ENCODE data around the gene PLEKHA6.
"Not testable (repeated sequence)": the region's sequence is repeated elsewhere in the genome, so short reads cannot be mapped to it uniquely, and the experiment has no call there.

The PLEKHA6 gene

DNA sequence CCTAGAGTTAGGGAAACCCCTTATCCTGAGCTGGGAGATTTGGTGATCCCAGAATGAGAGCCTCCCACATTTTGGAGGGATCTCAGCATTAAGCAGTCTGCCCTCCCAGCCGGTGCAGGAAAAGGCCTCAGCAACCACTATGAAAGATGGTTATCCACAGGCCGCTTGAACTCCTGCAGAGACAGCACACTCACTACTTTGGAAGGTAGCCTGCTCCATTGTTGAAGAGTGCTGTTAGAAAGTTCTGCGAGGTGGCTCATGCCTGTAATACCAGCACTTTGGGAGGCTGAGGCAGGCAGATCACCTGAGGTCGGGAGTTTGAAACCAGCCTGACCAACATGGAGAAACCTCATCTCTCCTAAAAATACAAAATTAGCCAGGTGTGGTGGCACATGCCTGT lies 48.8 kb downstream of the PLEKHA6 start:
- not testable (repeated sequence) for FAIRE-seq

DNA sequence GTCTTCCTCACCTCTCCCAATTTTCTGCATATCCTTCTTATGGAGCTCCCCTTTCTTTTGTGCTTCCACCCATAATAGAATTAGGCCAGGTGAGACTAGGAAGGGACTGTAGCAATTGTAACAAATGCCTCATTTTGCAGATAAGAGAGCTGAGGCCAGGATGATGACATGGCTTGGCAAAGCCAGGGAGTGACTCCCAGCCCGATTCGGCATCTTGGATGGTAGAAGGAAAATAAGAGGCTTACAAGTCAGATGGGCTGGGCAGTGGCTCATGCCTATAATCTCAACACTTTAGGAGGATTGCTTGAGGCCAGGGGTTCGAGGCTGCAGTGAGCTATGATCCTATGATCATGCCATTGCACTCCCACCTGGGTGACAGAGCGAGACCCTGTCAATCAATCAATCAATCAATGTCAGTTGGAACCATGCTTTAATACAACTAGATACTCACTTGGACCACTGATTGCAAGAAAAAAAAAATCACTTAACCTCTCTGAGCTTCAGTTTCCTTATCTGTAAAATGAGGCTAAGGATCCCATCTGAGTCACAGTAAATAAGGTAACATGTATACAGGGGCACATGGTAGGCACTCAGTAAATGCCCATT lies 51.6 kb downstream of the PLEKHA6 start:
- no peak for FAIRE-seq

DNA sequence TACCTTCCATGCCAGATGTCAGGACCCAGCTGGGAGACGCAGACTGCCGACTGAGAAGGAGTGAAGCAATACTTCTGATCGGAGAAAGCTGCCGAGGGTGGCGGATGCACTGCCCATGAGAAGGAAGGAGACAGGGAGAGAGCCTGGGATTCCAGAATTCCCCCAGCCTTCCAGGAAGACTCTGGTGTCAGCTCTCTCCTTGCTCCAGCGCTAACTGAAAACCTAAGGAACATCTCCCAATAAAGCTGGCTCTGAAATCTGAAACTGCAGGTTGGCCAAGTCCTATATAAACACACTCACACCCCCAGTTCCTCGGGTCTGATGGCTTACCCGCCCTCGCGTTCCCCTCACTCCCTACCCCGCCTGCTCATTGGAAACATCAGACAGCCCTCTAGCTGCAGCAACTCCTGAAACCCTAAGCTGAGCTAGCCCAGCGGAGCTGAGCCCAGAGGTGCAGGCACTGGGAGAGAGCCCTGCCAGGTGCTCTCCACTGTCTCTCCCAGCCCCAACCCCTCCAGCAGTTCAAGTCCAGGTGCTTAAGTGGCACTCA lies 52.3 kb downstream of the PLEKHA6 start:
- FAIRE-seq = no peak

DNA sequence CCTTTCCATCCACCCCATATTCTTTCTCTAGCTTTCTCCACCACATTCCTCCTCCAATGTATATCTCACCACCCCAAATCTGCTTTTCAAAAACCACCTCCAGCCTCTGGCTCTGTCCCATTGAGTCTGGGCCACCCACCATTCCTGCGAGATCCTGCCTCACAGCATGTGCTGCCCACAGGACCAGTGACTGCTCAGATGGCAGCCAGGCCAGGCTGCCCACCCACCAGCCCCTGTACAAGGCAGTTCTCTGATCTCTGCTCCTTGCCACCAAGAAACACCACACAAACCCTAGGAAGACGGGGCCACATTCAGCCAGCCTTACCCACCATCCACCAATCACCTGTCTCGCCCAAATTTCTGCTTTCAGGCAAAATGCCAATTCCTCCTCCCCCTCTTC lies 53.7 kb downstream of the PLEKHA6 start:
- FAIRE-seq = no peak

DNA sequence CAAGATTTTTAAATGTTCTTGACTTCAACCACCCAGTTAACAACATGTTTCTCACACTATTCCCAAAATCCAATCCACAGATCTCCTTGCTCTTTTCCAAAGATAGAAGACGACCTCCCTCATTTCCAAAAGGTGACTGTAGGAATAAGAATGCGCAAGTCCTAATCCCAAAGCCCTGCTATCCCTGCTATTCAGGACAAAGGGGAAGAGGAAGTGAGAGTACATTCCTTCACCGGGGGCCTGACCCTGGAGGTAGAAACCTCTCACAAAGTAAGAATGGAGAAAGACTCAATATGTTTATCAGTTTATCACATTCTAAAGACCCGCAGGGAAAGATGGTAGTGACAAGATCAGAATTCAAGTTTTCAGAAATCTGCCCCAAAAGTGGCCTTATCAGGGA lies 55.7 kb downstream of the PLEKHA6 start:
- no peak for FAIRE-seq

DNA sequence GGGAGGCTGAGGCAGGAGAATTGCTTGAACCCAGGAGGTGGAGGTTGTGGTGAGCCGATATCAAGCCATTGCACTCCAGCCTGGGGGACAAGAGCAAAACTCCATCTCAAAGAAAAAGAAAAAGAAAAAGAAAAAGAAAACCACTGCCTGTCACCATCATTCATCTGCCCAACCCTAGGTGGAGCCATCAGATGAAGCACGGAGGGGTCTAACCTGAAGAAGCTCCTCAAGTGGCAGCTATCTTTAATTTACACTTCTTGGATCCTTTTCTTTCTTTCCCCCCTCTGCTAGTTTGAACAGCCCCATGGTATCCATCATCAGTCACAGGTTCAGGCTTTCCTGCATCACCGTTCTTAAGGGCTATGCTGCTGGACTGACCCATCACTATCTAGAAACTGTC lies 57.0 kb downstream of the PLEKHA6 start:
- no peak for FAIRE-seq

DNA sequence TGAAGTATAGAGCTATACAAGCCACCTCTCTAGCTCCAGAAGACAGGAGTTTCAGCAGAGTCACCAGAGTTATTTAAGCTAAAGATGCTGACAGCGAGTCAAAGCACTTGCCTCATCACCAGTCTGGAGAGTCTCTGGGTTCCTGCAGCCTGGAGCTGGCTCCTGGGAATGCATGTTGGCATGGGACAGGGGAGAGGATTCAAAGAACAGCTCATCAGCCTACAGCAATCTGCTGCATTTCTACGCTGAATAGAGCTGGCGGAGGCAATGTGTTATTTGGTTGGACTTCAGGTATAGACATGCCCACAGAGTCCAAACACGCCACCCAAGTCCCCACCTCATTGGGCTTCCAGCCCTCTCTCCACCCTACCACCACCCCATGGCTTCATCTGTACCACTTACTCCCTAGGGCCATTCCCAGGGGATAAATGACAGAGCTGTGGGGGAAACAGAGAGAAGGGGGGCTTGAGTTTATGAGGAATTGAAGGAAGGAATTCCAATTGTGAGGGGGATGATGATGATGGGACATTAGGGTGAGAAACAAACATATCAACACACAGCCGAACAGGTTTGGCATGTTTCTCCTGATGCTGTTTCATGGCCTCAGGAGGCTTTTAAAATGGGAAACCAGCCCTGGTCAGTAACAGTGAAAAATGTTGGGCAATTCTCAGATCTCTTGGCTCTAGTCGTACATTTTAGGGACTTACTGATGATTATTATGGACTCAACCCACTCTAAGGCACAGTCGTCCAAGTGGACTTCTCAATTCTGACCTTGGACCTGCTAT lies 58.4 kb downstream of the PLEKHA6 start:
- no peak for FAIRE-seq

DNA sequence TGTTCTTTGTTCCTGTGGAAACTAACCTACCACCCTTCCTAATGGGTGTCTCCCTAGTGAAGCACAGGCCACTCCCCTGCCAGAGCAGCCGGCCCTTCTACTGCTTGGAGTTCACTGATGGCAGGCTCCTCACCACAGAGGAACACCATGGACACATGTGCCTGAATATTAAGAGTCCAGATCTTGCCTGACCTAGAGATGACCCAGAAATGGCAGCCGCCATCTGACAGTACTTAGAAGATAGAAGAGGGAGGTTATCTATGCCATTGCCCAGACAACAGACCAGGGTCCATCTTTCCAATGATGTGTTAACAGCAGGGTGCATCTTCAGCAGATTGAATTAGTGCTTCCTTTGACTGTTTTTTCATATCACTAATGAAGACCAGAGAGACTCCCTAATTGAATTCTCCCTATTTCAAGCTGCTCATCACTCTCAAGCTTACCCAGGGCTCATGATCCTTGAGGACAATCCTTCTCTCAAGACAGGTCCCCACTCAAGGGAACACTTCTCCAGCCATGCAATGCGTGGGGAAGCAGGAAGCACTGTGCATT lies 59.8 kb downstream of the PLEKHA6 start:
- no peak for FAIRE-seq

DNA sequence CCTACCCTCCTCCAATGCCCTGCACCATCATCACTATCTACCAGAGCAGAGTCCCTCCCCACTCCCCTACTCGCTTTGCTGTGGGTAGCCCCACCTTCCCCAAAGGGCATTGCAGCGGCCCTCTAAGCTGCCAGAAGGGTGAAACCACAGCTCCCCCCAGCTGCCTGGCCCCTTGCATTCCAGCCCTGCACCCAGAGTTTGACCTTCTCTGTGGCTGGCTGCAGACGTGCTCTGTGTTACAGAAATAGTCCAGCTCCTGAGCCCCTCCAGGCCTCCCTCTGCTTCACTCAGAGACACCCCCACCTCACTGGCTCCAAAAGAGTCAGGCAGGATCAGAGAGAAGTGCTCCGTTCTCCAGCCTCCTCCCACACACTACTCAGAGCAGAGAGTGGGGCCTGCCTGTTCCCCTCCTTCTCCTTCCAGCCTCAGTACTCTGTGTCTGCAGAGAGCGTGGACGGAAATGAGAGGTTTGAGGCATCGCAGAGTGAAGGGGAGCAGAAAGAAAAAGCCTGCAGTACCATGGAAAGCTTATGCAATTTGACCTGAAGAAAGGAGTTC lies 63.2 kb downstream of the PLEKHA6 start:
- FAIRE-seq = no peak

DNA sequence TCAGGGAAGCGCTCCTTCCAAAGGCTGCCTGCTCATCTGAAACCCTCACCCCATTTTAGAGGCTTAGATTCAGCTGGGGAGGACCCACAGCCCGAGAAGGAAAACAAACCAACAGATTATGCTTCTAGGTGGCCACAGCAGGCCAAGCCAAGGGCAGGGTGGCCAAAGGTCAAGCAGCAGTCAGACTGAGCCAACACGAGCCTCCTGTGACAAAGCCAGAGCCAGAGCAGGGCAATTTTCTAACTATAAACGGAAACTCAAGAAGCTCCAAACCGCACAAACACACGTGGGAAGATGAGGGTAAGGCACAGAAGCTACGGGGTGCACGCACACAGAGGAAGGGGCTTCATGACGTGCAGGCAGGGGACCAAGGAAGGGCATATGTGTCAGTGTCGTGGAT lies 64.1 kb downstream of the PLEKHA6 start:
- no peak for FAIRE-seq

DNA sequence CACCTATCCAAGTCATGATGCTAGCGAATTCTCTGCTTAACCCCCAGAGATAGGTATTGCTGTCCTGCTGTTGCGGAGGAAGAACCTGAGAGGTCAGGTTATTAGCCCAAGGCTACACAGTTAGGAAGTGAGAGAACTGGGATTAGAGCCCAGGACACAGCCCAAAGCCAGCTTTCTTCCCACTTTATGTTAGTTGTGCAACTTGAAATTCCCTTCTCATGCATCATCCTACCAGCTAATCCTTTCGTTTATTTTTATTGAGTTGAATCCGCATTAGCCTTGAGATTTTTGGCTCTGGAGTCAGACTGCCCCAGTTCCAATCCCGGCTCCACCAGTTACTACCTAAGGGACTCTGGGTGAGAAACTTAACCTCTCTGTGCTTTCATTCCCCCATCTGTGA lies 65.4 kb downstream of the PLEKHA6 start:
- no peak for FAIRE-seq

DNA sequence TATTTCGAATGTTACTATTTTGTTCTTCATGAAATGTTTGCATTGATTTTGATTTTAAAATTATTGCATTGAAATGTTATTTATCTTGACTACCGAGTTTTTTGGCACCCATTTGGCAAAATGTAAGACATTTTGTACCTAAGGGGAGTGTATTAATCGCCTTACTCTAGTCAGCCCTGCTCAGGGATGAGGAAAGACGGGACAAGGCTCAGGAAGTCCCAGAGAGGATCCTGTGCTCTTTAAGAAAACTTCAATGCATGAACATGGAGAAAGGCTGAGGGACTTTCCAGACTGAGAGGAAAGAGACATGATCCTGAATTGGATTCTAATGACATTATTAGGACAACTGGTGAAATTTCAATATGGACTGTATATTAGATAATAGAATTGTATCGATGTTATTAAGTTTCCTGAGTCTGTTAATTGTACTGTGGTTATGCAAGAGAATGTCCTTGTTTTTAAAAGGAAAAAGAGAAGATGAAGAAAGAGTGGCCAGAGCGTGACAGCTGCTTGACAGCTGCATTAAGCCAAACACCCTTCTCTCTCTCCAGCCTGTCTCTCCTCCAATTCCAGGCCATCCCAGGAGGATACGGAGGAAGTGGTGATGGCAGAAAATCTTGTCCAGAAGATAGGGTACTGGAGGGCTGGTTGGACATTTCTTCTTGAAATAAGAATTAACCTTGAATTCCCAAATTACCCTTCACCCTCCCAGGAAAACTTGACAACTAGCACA lies 66.0 kb downstream of the PLEKHA6 start:
- no peak for FAIRE-seq

DNA sequence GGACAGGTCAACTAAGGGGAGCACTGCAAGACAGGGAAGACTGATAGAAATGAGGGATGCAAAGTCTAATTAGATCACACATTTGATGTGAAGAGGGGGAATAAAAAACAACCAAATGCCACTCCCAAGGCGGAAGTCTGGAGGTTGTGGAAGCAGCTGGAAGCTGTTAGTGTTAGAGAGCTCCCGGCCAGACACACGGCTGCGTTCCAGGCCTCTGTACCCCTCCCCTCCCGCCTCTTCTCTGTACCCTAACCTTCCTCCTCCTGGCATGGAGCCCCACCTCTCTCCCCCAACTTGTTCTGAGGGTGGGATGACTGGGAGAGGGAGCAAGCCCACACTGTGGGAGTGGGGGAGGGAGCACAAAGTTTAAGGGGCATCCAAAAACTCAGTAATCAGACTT lies 67.0 kb downstream of the PLEKHA6 start:
- FAIRE-seq = no peak

DNA sequence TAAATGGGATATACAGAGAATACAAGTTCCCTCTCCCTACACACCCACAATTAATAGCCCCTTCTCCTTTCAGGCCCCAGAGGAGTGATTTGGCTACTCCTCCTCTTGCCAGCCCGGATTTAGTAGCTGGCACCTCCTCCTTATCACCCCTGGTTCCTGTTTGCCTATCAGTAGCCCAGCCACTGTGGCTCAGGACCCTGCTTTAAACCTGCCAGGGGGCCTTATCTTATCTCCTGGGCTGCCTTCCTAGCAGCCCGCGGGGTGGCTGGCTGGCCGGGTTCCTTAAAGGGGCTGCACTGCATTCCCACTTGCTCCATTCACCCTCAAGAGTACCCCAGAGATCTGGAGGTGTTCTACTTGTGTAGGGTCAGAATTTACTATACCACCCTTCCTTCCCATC lies 70.4 kb downstream of the PLEKHA6 start:
- no peak for FAIRE-seq

DNA sequence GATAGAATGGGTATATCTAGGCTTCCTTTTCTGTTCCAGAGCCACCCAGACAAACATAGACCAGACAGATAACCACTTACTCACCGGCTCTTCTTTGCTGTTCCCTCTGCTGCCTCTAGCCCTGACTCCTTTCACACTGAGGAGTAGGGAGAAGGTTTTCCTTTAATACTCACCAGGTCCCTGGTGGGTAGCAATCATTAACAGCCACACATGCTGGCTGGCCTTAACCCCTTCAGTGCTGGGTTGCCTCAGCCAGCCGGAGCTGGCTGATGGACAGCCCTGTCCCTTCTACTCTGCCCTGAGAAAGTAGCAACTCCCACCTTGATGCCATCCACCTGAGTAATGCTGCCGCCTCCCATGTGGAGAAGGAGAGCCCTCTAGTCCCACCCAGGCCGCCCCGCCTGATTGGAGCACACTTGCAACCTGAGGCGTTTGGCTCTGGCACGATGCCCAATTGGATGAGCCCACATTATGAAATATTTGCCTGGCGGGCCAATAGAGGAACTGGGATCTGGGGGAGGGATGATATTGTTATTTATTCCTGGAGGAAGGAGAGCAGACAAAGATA lies 71.6 kb downstream of the PLEKHA6 start:
- FAIRE-seq = no peak

DNA sequence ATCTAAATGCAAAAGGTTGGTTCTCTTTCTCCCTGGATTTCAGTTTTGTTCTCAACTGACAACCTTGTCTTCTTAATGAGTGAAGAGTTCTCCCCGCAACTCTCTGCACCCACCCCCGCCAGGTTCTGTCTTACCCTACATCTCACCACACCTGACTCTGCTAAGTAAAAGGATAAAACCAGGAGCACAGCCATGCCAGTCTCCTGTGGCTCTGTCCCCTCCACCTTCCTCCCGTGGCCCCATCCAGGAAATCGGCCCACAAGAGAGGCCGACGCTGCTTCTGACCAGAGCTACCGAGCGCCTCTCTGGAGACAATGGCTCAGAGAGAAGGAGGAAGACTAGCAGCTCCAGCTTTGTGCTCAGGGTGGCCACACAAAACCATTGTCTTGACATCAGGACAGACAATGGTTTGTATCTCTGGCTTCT lies 72.2 kb downstream of the PLEKHA6 start:
- FAIRE-seq = no peak

DNA sequence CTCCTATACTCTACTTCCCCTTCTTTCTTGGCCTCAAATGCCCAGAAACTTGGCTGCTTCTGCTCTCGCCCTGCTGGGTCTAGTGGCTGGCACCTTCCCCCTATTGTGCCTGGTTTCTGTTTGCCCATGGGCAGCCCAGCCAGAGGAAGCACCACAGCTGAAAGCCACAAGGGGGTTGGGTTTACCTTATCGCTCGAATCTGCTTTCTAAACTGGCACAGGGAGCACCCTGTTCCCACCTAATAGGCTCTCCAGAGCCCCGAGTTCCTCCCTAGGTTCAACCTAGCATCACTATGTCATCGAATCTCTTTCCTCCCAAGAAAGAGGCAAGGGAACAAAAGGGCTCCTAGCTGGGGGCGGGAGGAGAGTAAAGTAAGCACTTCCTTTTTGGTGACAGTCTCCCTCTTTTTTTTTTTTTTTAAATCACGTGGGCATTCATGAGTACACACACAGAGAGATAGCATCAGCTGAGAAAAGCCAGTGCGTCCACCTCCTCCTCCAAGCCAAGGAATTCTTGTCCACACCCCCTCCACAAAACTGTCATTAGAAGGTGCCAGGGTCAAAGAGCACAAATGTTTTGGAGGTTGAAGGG lies 72.8 kb downstream of the PLEKHA6 start:
- FAIRE-seq = no peak

DNA sequence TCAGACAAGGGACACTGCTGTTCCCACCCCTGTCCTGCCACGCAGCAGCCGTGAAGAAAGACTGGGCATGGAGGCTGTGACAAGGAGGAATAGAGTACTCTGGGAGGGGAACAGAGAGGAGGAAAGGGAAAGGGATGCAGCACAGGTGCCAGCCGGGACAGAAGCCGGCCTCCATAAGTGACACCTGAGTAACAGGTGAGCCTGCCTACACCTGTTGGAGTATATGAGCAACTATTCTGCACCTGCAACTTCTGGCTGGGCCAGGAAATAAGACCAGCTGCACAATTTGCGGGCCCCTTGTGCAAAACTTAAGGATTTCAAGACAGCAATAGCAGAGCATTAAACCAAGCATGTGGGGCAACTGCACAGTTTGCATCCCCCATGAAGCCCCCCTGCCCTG lies 73.4 kb downstream of the PLEKHA6 start:
- no peak for FAIRE-seq

DNA sequence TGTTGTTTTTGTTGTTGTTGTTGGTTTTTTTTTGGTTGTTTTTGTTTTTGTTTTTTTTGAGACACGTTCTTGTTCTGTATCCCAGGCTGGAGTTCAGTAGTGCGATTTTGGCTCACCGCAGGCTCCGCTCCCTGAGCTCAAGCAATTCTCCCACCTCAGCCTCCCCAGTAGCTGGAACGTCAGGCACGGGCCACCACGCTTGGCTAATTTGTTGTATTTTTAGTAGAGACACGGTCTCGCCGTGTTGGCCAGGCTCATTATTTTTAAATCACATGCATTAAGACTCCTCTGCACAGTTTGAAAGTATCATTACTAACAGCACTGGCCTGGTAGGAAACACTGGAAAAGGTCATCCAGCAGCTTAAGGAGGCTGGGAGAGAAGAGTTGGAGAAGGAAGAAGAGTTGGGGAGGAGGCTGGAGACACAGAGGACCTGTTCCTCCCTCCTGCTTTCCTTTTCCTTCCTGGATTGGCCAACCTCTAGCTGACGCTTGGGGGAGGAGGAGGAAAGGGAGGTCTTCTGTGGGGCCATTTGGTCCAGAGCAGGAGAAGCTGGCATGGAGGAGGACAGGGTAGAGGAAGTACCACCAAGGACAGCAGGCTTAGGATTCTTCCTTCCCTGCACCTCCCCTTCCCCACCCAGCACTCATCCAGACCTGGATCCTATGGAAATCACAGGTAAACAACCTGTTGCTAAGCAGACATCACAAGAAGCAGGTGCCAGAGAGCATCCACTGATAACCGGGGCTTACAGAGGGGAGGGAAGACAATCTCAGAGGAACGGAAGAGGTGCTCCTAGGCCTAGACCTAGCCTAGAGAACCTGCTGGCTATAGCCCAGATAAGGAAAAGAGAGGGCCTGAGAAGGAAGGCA lies 74.1 kb downstream of the PLEKHA6 start:
- FAIRE-seq = no peak

DNA sequence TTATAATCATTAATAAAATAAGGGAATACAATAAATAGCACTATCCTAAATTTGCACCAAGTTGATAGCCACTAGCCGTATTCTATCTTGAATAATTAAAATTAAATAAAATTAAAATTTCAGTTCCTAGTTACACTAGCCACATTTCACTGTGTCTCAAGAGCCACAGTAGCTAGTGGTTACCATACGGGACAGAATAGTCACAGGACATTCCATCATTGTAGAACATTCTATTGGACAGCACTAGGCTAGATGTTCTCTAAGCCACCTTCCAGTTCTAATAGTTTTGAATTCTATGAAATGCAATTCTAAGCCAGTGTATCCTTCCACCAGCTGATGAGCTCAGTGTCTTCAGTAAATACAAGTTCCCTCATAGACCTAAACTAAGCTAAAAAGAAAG lies 74.8 kb downstream of the PLEKHA6 start:
- no peak for FAIRE-seq
